Thoracic aorta (tissue), 2 donors: ENCODE results near the gene CHST15. TPM values are rescaled to one million over a fixed set of nuclear protein-coding genes. Genes with fewer than 3 reads are reported as not detected.

Experiments
- ATAC-seq: fragments of 150-250 bp; one replicate; pipeline ENCODE4 v1.8.0; 2017; ENCODE audit warnings: low read depth; ENCODE audit not compliant: insufficient number of reproducible peaks, low FRiP score
- DNase-seq: peaks from one replicate; pipeline ENCODE4 v3.0.0-alpha.2; 2020; ENCODE audit warnings: low spot score
- H3K27ac ChIP-seq, 2 donors: fragments of 200-600 bp; sonication (generic); 1 replicate in 1 of 2; 2 replicates in 1 of 2; pipeline ENCODE4 v1.5.1; 2016; ENCODE audit warnings: mild to moderate bottlenecking in 2 of 2, moderate library complexity in 2 of 2
- H3K27me3 ChIP-seq: fragments of 200-600 bp; sonication (generic); replicated peaks from 2 replicates; pipeline ENCODE4 v1.6.0; 2016; ENCODE audit warnings: mild to moderate bottlenecking; ENCODE audit not compliant: insufficient read depth
- H3K36me3 ChIP-seq: fragments of 200-600 bp; sonication (generic); one replicate; pipeline ENCODE4 v1.5.1; 2016
- H3K4me1 ChIP-seq, 2 donors: fragments of 200-600 bp; sonication (generic); 1 replicate in 1 of 2; 2 replicates in 1 of 2; pipeline versions ENCODE4 v1.5.1 to v1.6.0; 2016; ENCODE audit warnings: low read depth in 2 of 2, mild to moderate bottlenecking in 1 of 2; ENCODE audit not compliant: control insufficient read depth in 1 of 2
- H3K4me3 ChIP-seq: fragments of 200-600 bp; sonication (generic); 2 replicates; pipeline ENCODE4 v1.5.1; 2016; ENCODE audit warnings: mild to moderate bottlenecking
- H3K9me3 ChIP-seq: fragments of 200-600 bp; sonication (generic); 2 replicates; pipeline ENCODE4 v1.5.1; 2016
- total RNA-seq, 2 donors: library from RNA; depleted of rRNA; stranded (reverse); fragments of >200 nt; gene quantifications; one replicate each; pipeline versions ENCODE4 v1.1.0 to v1.2.3, GENCODE V29; 2016
- TF ChIP-seq, protein P1 (sequence below): fragments of 200-600 bp; sonication (generic); IDR thresholded peaks from one replicate; pipeline ENCODE4 v1.5.1; 2019; ENCODE audit warnings: antibody characterized with exemption

The CHST15 gene
- total RNA-seq, 2 donors from 2014 or later: 31.9 to 34.0 TPM

DNA sequence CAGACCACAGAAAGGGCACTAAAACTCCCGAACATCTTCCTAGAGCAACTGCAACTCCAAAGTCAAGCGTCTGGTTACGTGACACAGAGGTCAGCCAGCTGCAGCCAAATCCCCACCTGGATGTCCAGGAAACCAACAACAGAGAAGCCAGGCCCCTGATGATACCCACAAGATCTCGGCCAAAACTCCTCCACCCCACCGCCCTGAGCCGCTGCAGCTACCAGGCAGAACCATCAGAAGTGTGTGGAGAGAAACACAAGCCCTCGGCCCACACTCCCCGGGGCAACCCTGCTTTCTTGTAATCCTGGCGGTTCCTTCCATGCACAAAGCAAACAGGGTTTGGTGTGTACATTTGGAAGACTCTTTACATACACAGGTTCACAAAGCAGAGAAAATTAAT is 8.7 kb downstream of the CHST15 start:
- no peak for DNase-seq
- TF ChIP-seq, protein P1, sequence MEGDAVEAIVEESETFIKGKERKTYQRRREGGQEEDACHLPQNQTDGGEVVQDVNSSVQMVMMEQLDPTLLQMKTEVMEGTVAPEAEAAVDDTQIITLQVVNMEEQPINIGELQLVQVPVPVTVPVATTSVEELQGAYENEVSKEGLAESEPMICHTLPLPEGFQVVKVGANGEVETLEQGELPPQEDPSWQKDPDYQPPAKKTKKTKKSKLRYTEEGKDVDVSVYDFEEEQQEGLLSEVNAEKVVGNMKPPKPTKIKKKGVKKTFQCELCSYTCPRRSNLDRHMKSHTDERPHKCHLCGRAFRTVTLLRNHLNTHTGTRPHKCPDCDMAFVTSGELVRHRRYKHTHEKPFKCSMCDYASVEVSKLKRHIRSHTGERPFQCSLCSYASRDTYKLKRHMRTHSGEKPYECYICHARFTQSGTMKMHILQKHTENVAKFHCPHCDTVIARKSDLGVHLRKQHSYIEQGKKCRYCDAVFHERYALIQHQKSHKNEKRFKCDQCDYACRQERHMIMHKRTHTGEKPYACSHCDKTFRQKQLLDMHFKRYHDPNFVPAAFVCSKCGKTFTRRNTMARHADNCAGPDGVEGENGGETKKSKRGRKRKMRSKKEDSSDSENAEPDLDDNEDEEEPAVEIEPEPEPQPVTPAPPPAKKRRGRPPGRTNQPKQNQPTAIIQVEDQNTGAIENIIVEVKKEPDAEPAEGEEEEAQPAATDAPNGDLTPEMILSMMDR: no peak
- Histone ChIP-seq H3K36me3 (no peaks in the 10 kb centered on the region), H3K4me1 (no peaks in the 10 kb centered on the region), H3K4me3 (no peak overlapping the region), H3K27me3 (no peaks in the 10 kb centered on the region), H3K9me3 (no peaks in the 10 kb centered on the region), H3K27ac (no peak overlapping the region)
- no peak for ATAC-seq

DNA sequence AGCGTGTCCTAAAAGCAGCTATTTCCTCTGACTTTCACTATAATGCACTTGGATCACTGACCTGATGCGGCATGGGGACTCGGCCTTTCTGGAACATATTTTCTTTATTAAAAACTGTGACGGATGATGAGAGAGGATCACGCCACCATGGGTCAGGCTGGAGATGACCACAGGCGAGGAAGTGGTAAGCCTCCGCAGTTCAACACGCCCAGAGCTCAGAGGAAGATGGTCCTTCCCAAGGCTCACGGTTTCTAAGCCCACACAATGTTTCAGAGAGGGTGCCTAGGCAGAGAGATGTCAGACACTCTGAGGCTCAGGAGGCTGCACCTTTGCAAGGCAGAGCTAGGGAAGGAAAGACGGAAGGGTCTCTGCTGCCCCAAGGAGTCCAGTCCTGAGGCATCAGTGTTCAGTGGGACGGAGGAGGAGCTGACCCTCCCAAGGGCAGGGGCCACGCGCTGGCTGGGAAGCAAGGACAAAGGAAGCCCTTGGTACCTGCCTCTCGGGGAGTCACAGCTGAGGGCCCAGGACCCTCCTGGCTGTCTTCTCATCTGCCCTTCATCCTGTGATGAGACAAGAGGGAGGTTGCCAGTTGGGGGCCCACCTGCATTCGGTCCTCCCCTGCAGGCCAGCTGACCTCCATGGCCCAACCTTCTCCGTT is 9.5 kb downstream of the CHST15 start:
- no peaks in the 10 kb centered on the region for H3K9me3 ChIP-seq
- H3K4me3 ChIP-seq: no peak overlapping the region
- no peak overlapping the region for H3K27ac ChIP-seq
- H3K27me3 ChIP-seq: no peaks in the 10 kb centered on the region
- no peaks in the 10 kb centered on the region for H3K36me3 ChIP-seq
- TF ChIP-seq, protein P1: no peak
- no peak for ATAC-seq
- H3K4me1 ChIP-seq: no peaks in the 10 kb centered on the region
- no peak for DNase-seq

DNA sequence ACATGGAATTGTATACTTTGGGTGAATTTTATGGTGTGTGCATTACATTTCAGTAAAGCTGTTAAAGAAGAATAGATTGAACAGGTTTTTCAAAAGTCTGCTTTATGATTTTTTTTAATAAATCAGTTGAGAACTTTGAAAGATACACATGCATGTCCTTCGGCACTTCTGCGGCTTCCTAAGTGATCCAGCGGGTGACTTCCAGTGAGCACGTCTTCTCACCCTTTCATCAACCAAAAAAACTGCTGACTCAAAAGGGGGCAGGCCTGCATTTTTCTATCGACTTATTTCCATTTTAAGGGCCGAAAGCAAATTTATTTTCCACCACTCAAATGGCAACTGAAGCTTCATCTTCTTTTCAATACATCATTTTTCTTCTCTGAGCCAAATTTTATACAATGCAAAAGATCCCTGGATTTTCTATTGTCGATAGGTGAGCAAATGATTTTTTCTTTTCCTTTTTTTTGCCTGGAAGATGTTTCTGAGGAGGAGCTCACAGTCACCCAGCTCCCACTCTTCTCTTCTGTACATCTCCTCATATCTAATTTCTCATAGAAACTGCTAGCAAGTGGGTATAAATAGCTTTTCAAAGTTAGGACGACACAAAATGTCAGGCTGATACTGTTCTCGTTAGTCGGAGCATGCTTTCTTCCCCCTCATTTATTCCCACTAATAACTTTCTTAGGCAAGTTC is 10.2 kb downstream of the CHST15 start:
- Histone ChIP-seq H3K27ac (no peak overlapping the region), H3K4me3 (no peak overlapping the region), H3K36me3 (no peaks in the 10 kb centered on the region), H3K9me3 (no peaks in the 10 kb centered on the region), H3K4me1 (no peaks in the 10 kb centered on the region), H3K27me3 (no peaks in the 10 kb centered on the region)
- DNase-seq: no peak
- ATAC-seq: no peak
- TF ChIP-seq, protein P1: no peak

DNA sequence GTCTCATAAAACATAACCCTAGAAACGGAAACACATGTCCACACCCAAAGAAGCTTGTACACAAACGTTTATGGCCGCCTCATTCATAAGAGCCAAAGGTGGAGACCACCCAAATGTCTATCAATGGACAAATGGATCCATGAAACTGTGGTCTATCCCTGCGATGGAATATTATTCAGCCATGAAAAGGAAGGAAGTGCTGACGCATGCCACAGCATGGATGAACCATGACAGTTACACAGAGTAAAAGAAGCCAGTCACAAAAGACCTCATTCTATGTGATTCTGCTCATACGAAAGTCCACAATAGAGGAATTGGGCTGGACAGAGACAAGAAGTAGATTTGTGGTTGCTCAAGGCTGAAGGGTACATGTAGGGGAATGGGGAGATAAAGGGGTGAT is 10.8 kb downstream of the CHST15 start:
- Histone ChIP-seq H3K4me3 (no peak overlapping the region), H3K27ac (no peak overlapping the region), H3K36me3 (no peaks in the 10 kb centered on the region), H3K9me3 (no peaks in the 10 kb centered on the region), H3K4me1 (no peaks in the 10 kb centered on the region), H3K27me3 (no peaks in the 10 kb centered on the region)
- TF ChIP-seq, protein P1: no peak
- ATAC-seq (no peak), DNase-seq (no peak)

DNA sequence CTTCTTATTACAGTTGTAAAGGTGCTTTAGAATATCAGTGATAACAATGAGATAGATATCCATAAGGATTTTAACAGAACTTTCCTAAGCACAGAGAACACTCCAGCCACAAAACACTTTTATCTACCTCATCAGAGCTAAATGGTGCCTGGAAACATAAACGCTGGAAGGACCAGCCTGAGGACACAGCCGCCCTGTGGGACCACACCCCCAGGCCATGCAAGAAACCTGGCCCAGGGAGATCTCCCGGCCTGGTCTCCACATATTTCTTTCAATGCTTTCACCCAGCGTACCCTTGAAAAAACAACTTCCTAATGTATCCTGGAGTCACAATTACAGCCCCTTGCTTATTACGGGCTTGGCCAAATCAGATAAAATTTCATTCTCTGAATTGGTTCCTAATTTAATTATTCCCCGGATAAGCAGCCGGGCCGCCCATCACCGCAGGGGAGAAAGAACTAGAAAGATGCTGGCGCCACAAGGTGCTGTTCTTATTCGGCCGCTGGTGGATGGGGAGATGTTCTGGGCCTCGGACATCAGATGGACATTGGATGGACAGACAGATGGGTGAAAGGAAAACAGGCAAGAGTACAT is 11.8 kb downstream of the CHST15 start:
- Histone ChIP-seq H3K4me1 (no peaks in the 10 kb centered on the region), H3K9me3 (no peaks in the 10 kb centered on the region), H3K4me3 (no peak overlapping the region), H3K27ac (no peak overlapping the region), H3K36me3 (no peaks in the 10 kb centered on the region), H3K27me3 (no peaks in the 10 kb centered on the region)
- DNase-seq (no peak), ATAC-seq (no peak)
- TF ChIP-seq, protein P1: no peak
